DMS114 treated with DMSO at 0.1 percent for 48 hours (cell line): ENCODE measurements around the gene PARS2.

Source experiments
- DNase-seq: peaks from one replicate; lab custom pipeline; 2025; ENCODE audit not compliant: unreplicated experiment; lab: John Stamatoyannopoulos, UW

PARS2 gene

GRCh38 chr1:54742282-54742681 is 22.0 kb downstream of the PARS2 start:
- no peak for DNase-seq

GRCh38 chr1:54741531-54741930 is 22.8 kb downstream of the PARS2 start:
- DNase-seq, result no peak

- no peak for DNase-seq
These were observed 26.1 kb downstream of the PARS2 start for GRCh38 chr1:54738244-54738643.

GRCh38 chr1:54736685-54737084 is 27.6 kb downstream of the PARS2 start:
- no peak for DNase-seq

- no peak for DNase-seq
These were observed 36.3 kb downstream of the PARS2 start for GRCh38 chr1:54728027-54728426.

GRCh38 chr1:54724771-54725170 is 39.6 kb downstream of the PARS2 start:
- DNase-seq, result no peak

GRCh38 chr1:54723985-54724384 is 40.3 kb downstream of the PARS2 start:
- no peak for DNase-seq

GRCh38 chr1:54721719-54722118 is 42.6 kb downstream of the PARS2 start:
- no peak for DNase-seq

GRCh38 chr1:54716299-54717047 is 47.9 kb downstream of the PARS2 start:
- DNase-seq, result no peak

GRCh38 chr1:54715493-54716298 is 48.6 kb downstream of the PARS2 start, which contains the start of gene TTC4:
TTC4 (plus strand) TSS chr1:54715861; CDS start chr1:54715909, 48 bp downstream.
- DNase-seq, result peak; percentile 68

GRCh38 chr1:54714881-54715492 is 49.3 kb downstream of the PARS2 start:
- no peak for DNase-seq

GRCh38 chr1:54711536-54711935 is 52.8 kb downstream of the PARS2 start:
- no peak for DNase-seq

GRCh38 chr1:54710841-54711240 is 53.5 kb downstream of the PARS2 start:
- DNase-seq, result no peak

GRCh38 chr1:54710434-54710833 is 53.9 kb downstream of the PARS2 start:
- no peak for DNase-seq

- no peak for DNase-seq
These were observed 54.6 kb downstream of the PARS2 start for GRCh38 chr1:54709547-54710292.

GRCh38 chr1:54708385-54708784 is 55.9 kb downstream of the PARS2 start:
- DNase-seq, result no peak
